ENCODE results near the gene RBM20. TPM values are rescaled to one million over a fixed set of nuclear protein-coding genes. Genes with fewer than 3 reads are reported as not detected.

Gene RBM20
- polyA plus RNA-seq, 3 donors: not detected

GRCh38 chr10:110699859-110700468 lies 55.8 kb downstream of the RBM20 start:
- no peaks in the 10 kb centered on the region for H3K4me1 ChIP-seq (ENCODE audit: control insufficient read depth in 1 of 2, insufficient read depth in 2 of 2, low read length in 2 of 2)
- Mint-ChIP-seq H3K27me3 (ENCODE audit: low read depth in 3 of 3) (peaks cover 0 to 3% (median 3%) of the 10 kb centered on the region in 3 donors), H3K4me3 (no peak overlapping the region), H3K27ac (peak overlapping the region in 1 of 7 donors; percentile 81), H3K36me3 (no peaks in the 10 kb centered on the region), H3K4me1 (no peaks in the 10 kb centered on the region), H3K9me3 (peaks cover 0 to 3% (median 0%) of the 10 kb centered on the region in 7 donors)
- H3K9me3 ChIP-seq (replicated peaks in 1 of 2; ENCODE audit: control insufficient read depth in 1 of 2, insufficient read depth in 1 of 2, low read length in 2 of 2): no peaks in the 10 kb centered on the region
- no peak overlapping the region for H3K27ac ChIP-seq (ENCODE audit: low read depth in 1 of 2, low read length in 2 of 2)
- H3K9ac ChIP-seq (ENCODE audit: insufficient read depth, low read length, poor library complexity, severe bottlenecking): no peak overlapping the region
- intact Hi-C loops (cut with micrococcal nuclease): no loop called here
- H3K27me3 ChIP-seq (ENCODE audit: control insufficient read depth in 2 of 2, insufficient read depth in 2 of 2, low read length in 2 of 2): no peaks in the 10 kb centered on the region
- WGBS (ENCODE audit: insufficient coverage): 100% methylated on average over 7 of the region's 10 CpGs
- H3K79me2 ChIP-seq (ENCODE audit: insufficient read depth, low read length): no peaks in the 10 kb centered on the region
- H2AFZ ChIP-seq (ENCODE audit: insufficient read depth, low read depth, low read length, poor library complexity, severe bottlenecking): no peak overlapping the region
- no peak for DNase-seq
- no peak for TF ChIP-seq CTCF (IDR thresholded peaks at IDR 0.05)
- no peaks in the 10 kb centered on the region for H3K36me3 ChIP-seq (replicated peaks in 1 of 2; ENCODE audit: control insufficient read depth in 1 of 2, insufficient read depth in 2 of 2, low read length in 2 of 2)
- H3K4me2 ChIP-seq (replicated peaks; ENCODE audit: extremely low read depth, low read length, poor library complexity, severe bottlenecking): no peak overlapping the region
- no peaks in the 10 kb centered on the region for H4K20me1 ChIP-seq (ENCODE audit: insufficient read depth, low read length)
- H3K4me3 ChIP-seq (replicated peaks in 1 of 3; ENCODE audit: low read depth in 2 of 3, low read length in 3 of 3): no peak overlapping the region

GRCh38 chr10:110700947-110701616 lies 56.9 kb downstream of the RBM20 start:
- Mint-ChIP-seq H3K27me3 (ENCODE audit: low read depth in 3 of 3) (peaks cover 0 to 3% (median 3%) of the 10 kb centered on the region in 3 donors), H3K9me3 (peaks cover 0 to 3% (median 0%) of the 10 kb centered on the region in 7 donors), H3K36me3 (no peaks in the 10 kb centered on the region), H3K27ac (no peak overlapping the region), H3K4me3 (no peak overlapping the region), H3K4me1 (no peaks in the 10 kb centered on the region)
- WGBS (ENCODE audit: insufficient coverage): 100% methylated on average over 1 of the region's 10 CpGs
- no peak overlapping the region for H3K4me2 ChIP-seq (replicated peaks; ENCODE audit: extremely low read depth, low read length, poor library complexity, severe bottlenecking)
- H3K9me3 ChIP-seq (replicated peaks in 1 of 2; ENCODE audit: control insufficient read depth in 1 of 2, insufficient read depth in 1 of 2, low read length in 2 of 2): no peaks in the 10 kb centered on the region
- no peaks in the 10 kb centered on the region for H3K36me3 ChIP-seq (replicated peaks in 1 of 2; ENCODE audit: control insufficient read depth in 1 of 2, insufficient read depth in 2 of 2, low read length in 2 of 2)
- no peaks in the 10 kb centered on the region for H3K4me1 ChIP-seq (ENCODE audit: control insufficient read depth in 1 of 2, insufficient read depth in 2 of 2, low read length in 2 of 2)
- H3K27ac ChIP-seq (ENCODE audit: low read depth in 1 of 2, low read length in 2 of 2): no peak overlapping the region
- H3K9ac ChIP-seq (ENCODE audit: insufficient read depth, low read length, poor library complexity, severe bottlenecking): no peak overlapping the region
- no peaks in the 10 kb centered on the region for H3K27me3 ChIP-seq (ENCODE audit: control insufficient read depth in 2 of 2, insufficient read depth in 2 of 2, low read length in 2 of 2)
- H3K4me3 ChIP-seq (replicated peaks in 1 of 3; ENCODE audit: low read depth in 2 of 3, low read length in 3 of 3): no peak overlapping the region
- no peak overlapping the region for H2AFZ ChIP-seq (ENCODE audit: insufficient read depth, low read depth, low read length, poor library complexity, severe bottlenecking)
- DNase-seq: no peak
- no peaks in the 10 kb centered on the region for H4K20me1 ChIP-seq (ENCODE audit: insufficient read depth, low read length)
- no peaks in the 10 kb centered on the region for H3K79me2 ChIP-seq (ENCODE audit: insufficient read depth, low read length)
- intact Hi-C loops (cut with micrococcal nuclease): no loop called here
- TF ChIP-seq CTCF (IDR thresholded peaks at IDR 0.05): no peak

Measured in CD14-positive monocyte (primary cell).